Karpas-422 (cell line): ENCODE measurements around the gene TMEM139. TPM values are rescaled to one million over a fixed set of nuclear protein-coding genes. Genes with fewer than 3 reads are reported as not detected.
"Not testable (repeated sequence)": the region's sequence is repeated elsewhere in the genome, so short reads cannot be mapped to it uniquely, and the experiment has no call there.

Experiments
- DNase-seq: peaks from one replicate; pipeline ENCODE4 v3.0.0-alpha.2; 2015
- H2AFZ ChIP-seq: fragments of 200-600 bp; sonication (generic); 2 replicates; pipeline ENCODE4 v1.6.1; 2014; ENCODE audit warnings: antibody characterized with exemption, low read length, mixed read lengths
- H3K27ac ChIP-seq: fragments of 200-600 bp; sonication (generic); 2 replicates; pipeline ENCODE4 v1.5.1; 2014; ENCODE audit warnings: mild to moderate bottlenecking, low read length, moderate library complexity
- H3K27me3 ChIP-seq: fragments of 200-600 bp; sonication (generic); 2 replicates; pipeline ENCODE4 v1.6.1; 2014; ENCODE audit warnings: low read length, mixed read lengths
- H3K36me3 ChIP-seq: fragments of 200-600 bp; sonication (generic); 2 replicates; pipeline ENCODE4 v1.6.1; 2014; ENCODE audit warnings: low read length, mixed read lengths; ENCODE audit not compliant: insufficient read depth
- H3K4me1 ChIP-seq: fragments of 200-600 bp; sonication (generic); 2 replicates; pipeline ENCODE4 v1.6.1; 2014; ENCODE audit warnings: mild to moderate bottlenecking, low read length, mixed read lengths
- H3K4me2 ChIP-seq: fragments of 200-600 bp; sonication (generic); 2 replicates; pipeline ENCODE4 v1.6.1; 2014; ENCODE audit warnings: low read length, low read depth, mild to moderate bottlenecking; ENCODE audit not compliant: poor library complexity, severe bottlenecking
- H3K4me3 ChIP-seq: fragments of 200-600 bp; sonication (generic); 2 replicates; pipeline ENCODE4 v1.5.1; 2014; ENCODE audit warnings: mild to moderate bottlenecking, antibody characterized with exemption, low read length, mixed read lengths
- H3K79me2 ChIP-seq: fragments of 200-600 bp; sonication (generic); 2 replicates; pipeline ENCODE4 v1.6.1; 2014; ENCODE audit warnings: mild to moderate bottlenecking, low read length, mixed read lengths
- H3K9ac ChIP-seq: fragments of 200-600 bp; sonication (generic); 2 replicates; pipeline ENCODE4 v1.6.0; 2014; ENCODE audit warnings: low read length
- H3K9me2 ChIP-seq: fragments of 200-600 bp; sonication (generic), shearing (Covaris generic); replicated peaks from 2 replicates; pipeline ENCODE4 v1.6.0; 2014; ENCODE audit warnings: mild to moderate bottlenecking, low read length, moderate library complexity; ENCODE audit not compliant: insufficient read depth
- H3K9me3 ChIP-seq: fragments of 300-700, 200-600 bp; sonication (generic); 2 replicates; pipeline ENCODE4 v1.6.1; 2014; ENCODE audit warnings: low read length, mixed read lengths
- H4K20me1 ChIP-seq: fragments of 200-600 bp; sonication (generic); 2 replicates; pipeline ENCODE4 v1.6.1; 2014; ENCODE audit warnings: mild to moderate bottlenecking, antibody characterized with exemption, low read length, low read depth; ENCODE audit not compliant: insufficient read depth
- total RNA-seq: library from RNA; depleted of rRNA; stranded (reverse); fragments of >200 nt; shearing (Covaris generic); gene quantifications from 2 replicates; pipeline ENCODE4 v1.2.3, GENCODE V29; 2014; ENCODE audit warnings: low replicate concordance

Gene TMEM139
- total RNA-seq, 1 experiment from 2014 or later: not detected

DNA sequence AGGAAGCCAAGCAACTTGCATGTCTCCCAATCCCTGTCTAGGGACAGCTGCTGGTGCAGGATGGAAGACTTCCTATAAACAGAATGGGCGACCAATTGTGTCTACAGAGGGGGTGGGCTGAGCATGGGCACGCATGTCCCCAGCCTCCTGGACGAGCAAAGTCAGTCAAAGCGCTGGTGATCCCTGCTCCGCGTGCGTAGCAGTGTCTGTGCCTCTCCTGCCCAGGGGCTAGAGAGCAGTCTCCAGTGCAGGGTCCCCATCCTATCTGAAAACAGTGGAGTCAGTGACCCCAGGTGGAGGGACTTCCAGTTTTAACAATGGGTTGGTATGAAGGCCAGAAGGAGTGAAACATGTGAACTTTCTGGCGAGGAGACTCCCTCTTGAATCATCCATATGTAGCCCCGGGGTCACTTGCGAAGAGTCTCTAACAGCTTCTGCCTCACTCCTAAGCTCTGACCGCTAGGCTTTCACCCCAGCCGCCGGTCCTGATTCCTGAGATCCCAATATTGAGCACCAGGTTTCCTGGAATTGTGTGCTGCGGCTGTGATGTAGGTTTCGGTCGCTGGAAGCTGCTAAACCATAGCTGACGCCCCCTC, 2.7 kb downstream of the TMEM139 start:
- no peaks in the 10 kb centered on the region for H3K9me3 ChIP-seq
- DNase-seq: no peak
- H3K27ac ChIP-seq: no peak overlapping the region
- H3K9me2 ChIP-seq: no peaks in the 10 kb centered on the region
- H3K36me3 ChIP-seq: peaks cover 21% of the 10 kb centered on the region
- 0 out of 2 replicates have a peak overlapping the region, but pooled peaks have one; percentile 7 for H3K9ac ChIP-seq
- H3K4me3 ChIP-seq: no peak overlapping the region
- H3K79me2 ChIP-seq: peaks cover 39% of the 10 kb centered on the region
- peaks cover 32% of the 10 kb centered on the region for H3K4me1 ChIP-seq
- H2AFZ ChIP-seq: peak overlapping the region; percentile 75
- 0 out of 2 replicates have a peak, but pooled peaks cover 6% of the 10 kb centered on the region for H4K20me1 ChIP-seq
- no peaks in the 10 kb centered on the region for H3K27me3 ChIP-seq
- no peak overlapping the region for H3K4me2 ChIP-seq

DNA sequence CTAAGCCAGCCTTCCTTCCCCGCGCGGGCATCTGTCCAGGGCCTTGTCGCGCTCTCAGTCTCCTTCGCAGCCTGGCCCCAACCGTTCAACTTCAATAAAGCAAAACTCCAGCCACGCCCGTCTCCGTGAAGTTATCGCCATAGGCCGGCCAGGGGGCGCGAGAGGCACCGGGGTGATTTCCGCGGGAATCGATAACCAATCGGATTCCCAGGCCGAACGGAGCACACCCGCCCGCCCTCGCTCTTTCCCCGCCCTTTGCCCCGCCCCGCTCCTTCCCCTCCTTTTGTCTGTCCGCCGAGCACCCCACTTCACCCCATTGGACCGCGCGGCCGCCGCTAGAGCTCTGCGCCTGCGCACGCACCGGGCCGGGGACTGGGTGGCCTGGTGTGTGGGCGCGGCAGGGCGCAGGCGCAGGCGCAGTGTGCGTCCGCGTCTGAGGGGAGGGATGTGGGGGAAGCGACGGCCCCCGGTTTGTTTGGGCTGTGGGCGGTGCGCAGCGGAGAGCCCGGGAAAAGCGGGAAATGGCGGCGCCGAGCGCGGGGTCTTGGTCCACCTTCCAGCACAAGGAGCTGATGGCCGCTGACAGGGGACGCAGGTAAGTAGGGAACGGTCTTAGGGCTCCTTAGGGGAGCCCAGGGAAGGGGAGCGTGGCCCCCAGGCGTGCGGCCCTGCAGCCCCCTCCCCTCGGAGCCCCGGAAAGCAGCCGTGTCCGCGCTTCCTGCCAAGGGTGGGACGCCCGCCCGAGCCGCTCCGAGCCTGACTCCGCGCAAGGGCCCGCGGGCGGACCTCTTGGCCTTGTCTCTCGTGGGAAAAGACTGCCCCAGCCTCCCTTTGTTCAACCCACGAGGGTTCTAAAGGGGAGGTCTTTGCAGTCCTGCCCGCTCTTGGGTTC, 3.4 kb downstream of the TMEM139 start, which contains the start of gene CASP2:
TSS of gene CASP2 (plus strand) at position 417 of the 892 bp plus-strand sequence. CDS start at position 522, 105 bp downstream.
- Histone ChIP-seq H3K4me2 (peak within 1 kb of the TSS; percentile 99), H3K27me3 (no peaks in the 10 kb centered on the region), H3K9ac (peak within 1 kb of the TSS; percentile 98), H3K4me3 (peak within 1 kb of the TSS; percentile 92), H3K4me1 (peaks cover 32% of the 10 kb centered on the region), H3K79me2 (peaks cover 41% of the 10 kb centered on the region), H2AFZ (peak within 1 kb of the TSS; percentile 79), H3K27ac (peak within 1 kb of the TSS; percentile 68), H3K9me3 (no peaks in the 10 kb centered on the region), H3K36me3 (peaks cover 25% of the 10 kb centered on the region), H3K9me2 (no peaks in the 10 kb centered on the region), H4K20me1 (0 out of 2 replicates have a peak, but pooled peaks cover 6% of the 10 kb centered on the region)
- peak; percentile 99 for DNase-seq

DNA sequence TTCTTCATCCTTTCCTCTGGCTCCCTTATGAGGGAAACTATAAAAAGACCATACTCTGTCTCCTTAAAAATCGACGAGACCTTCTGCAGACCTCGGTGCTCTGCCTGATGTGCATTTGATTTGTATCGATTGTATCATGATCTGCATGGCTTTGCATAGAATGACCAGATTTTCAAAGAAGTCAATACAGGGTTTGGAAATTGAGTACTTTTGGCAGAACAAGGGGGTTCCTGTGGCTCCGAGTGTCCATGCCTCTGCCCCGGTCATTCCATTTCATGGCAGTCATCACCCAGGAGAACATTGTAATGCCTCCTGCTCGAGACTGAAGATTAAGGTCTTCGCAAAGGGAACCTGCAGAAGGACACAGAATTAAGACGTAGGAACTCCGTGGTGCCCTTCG, 4.1 kb downstream of the TMEM139 start:
- Histone ChIP-seq H2AFZ (peak overlapping the region; percentile 79), H3K4me3 (peak overlapping the region; percentile 92), H3K9me2 (no peaks in the 10 kb centered on the region), H3K36me3 (peaks cover 31% of the 10 kb centered on the region), H3K9me3 (no peaks in the 10 kb centered on the region), H4K20me1 (0 out of 2 replicates have a peak, but pooled peaks cover 6% of the 10 kb centered on the region), H3K9ac (peak overlapping the region; percentile 98), H3K27me3 (no peaks in the 10 kb centered on the region), H3K27ac (peak overlapping the region; percentile 68), H3K79me2 (peaks cover 43% of the 10 kb centered on the region), H3K4me1 (peaks cover 28% of the 10 kb centered on the region), H3K4me2 (peak overlapping the region; percentile 99)
- peak; percentile 53 for DNase-seq

DNA sequence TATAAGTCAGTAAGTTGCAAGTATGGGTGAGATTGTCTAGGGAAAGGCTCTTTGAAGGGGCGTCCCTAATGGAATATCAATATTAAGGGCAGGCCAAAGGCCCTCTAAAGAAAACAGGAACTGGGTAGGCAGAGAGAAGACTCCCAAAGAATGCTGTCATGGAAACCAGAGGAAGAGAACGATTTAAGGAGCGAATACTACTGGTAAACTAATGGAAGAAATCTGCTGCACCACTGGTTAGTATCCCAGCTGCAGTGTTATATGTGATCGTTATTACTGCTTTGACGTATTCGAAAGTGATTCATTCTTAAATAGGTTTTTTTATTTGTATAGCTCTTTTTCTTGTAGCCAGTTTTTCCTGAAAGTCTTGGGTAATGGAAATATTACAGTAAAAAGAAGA, 4.7 kb downstream of the TMEM139 start:
- H3K27me3 ChIP-seq: no peaks in the 10 kb centered on the region
- H3K9me2 ChIP-seq: no peaks in the 10 kb centered on the region
- peak overlapping the region; percentile 92 for H3K4me3 ChIP-seq
- peak overlapping the region; percentile 98 for H3K9ac ChIP-seq
- peaks cover 32% of the 10 kb centered on the region for H3K4me1 ChIP-seq
- DNase-seq: peak; percentile 50
- H3K27ac ChIP-seq: peak overlapping the region; percentile 68; the same call in 1 of the 2 replicates
- H3K9me3 ChIP-seq: no peaks in the 10 kb centered on the region
- no peak overlapping the region for H2AFZ ChIP-seq
- peaks cover 47% of the 10 kb centered on the region for H3K79me2 ChIP-seq
- peak overlapping the region; percentile 99 for H3K4me2 ChIP-seq
- H4K20me1 ChIP-seq: 0 out of 2 replicates have a peak, but pooled peaks cover 6% of the 10 kb centered on the region
- H3K36me3 ChIP-seq: peaks cover 35% of the 10 kb centered on the region

DNA sequence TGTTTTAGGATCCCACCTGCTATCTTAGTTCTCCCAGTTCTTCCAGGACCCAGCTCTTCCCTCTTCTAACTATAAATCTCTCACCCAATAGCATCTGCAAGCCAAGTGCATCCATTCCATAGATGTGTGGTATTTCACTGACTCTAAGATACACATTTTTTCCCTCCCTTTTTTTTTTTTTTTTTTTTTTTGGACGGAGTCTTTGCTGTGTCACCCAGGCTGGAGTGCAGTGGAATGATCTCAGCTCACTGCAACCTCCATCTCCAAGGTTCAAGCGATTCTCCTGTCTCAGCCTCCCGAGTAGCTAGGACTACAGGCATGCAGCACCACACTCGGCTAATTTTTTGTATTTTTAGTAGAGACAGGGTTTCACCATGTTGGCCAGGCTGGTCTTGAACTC, 5.1 kb downstream of the TMEM139 start:
- Histone ChIP-seq H3K36me3 (peaks cover 40% of the 10 kb centered on the region), H3K79me2 (peaks cover 51% of the 10 kb centered on the region), H3K9ac (peak overlapping the region; percentile 98), H3K4me1 (peaks cover 32% of the 10 kb centered on the region), H3K4me3 (peak overlapping the region; percentile 92), H3K4me2 (peak overlapping the region; percentile 99)
- not testable (repeated sequence) for H4K20me1 ChIP-seq, DNase-seq, H3K9me2 ChIP-seq, H3K9me3 ChIP-seq, H3K27ac ChIP-seq, H3K27me3 ChIP-seq, H2AFZ ChIP-seq

DNA sequence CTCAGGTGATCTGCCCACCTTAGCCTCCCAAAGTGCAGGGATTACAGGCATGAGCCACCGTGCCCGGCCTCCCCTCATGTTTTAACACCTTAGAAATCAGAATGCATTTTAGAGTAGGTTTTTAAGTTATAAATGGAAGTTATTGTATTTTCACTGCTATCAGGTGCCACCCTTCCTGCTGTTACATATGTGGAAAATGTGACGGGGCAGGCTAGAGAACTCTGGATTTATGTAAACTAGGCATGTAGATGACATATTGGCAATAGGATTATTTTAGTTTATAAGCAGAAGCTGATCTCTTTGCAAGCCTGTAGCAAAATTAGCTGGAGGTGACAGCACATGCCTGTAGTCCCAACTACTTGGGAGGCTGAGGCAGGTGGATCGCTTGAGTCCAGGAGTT, 5.5 kb downstream of the TMEM139 start:
- Histone ChIP-seq H2AFZ (no peak overlapping the region), H3K4me1 (peaks cover 32% of the 10 kb centered on the region), H3K9ac (peak overlapping the region; percentile 21; the same call in 1 of the 2 replicates), H3K27ac (no peak overlapping the region), H3K79me2 (peaks cover 53% of the 10 kb centered on the region), H3K36me3 (peaks cover 42% of the 10 kb centered on the region), H3K4me2 (peak overlapping the region; percentile 99), H3K9me2 (no peaks in the 10 kb centered on the region), H3K27me3 (no peaks in the 10 kb centered on the region), H3K4me3 (peak overlapping the region; percentile 27; the same call in 1 of the 2 replicates), H4K20me1 (0 out of 2 replicates have a peak, but pooled peaks cover 6% of the 10 kb centered on the region), H3K9me3 (no peaks in the 10 kb centered on the region)
- DNase-seq: no peak

- Histone ChIP-seq H2AFZ (no peak overlapping the region), H3K36me3 (peaks cover 63% of the 10 kb centered on the region), H3K79me2 (peaks cover 73% of the 10 kb centered on the region), H3K4me1 (peaks cover 34% of the 10 kb centered on the region), H3K27ac (no peak overlapping the region), H3K9me2 (no peaks in the 10 kb centered on the region), H4K20me1 (peaks cover 10% of the 10 kb centered on the region; the same call in 1 of the 2 replicates), H3K9ac (no peak overlapping the region), H3K4me3 (no peak overlapping the region), H3K27me3 (no peaks in the 10 kb centered on the region), H3K4me2 (no peak overlapping the region), H3K9me3 (no peaks in the 10 kb centered on the region)
- no peak for DNase-seq
These were observed 8.1 kb downstream of the TMEM139 start for GRCh38 chr7:143292876-143293275.

- no peak overlapping the region for H3K4me3 ChIP-seq
- peaks cover 17% of the 10 kb centered on the region for H3K4me1 ChIP-seq
- no peak overlapping the region for H3K4me2 ChIP-seq
- DNase-seq: no peak
- peaks cover 8% of the 10 kb centered on the region; the same call in 1 of the 2 replicates for H4K20me1 ChIP-seq
- peaks cover 84% of the 10 kb centered on the region for H3K36me3 ChIP-seq
- H3K79me2 ChIP-seq: peaks cover 47% of the 10 kb centered on the region
- no peak overlapping the region for H2AFZ ChIP-seq
- no peaks in the 10 kb centered on the region for H3K9me3 ChIP-seq
- no peaks in the 10 kb centered on the region for H3K9me2 ChIP-seq
- H3K27me3 ChIP-seq: no peaks in the 10 kb centered on the region
- no peak overlapping the region for H3K9ac ChIP-seq
- no peak overlapping the region for H3K27ac ChIP-seq
These were observed 11.1 kb downstream of the TMEM139 start for GRCh38 chr7:143295870-143296269.
